HG02938 (cell line): ENCODE data around the gene EXOSC5.
"Not testable (repeated sequence)": the region's sequence is repeated elsewhere in the genome, so short reads cannot be mapped to it uniquely, and the experiment has no call there.

Experiments used
- ATAC-seq: cut with Tn5 transposase; IDR thresholded peaks from one replicate; pipeline ENCODE4 v1.9.1; 2021; ENCODE audit warnings: mild to moderate bottlenecking, moderate library complexity; ENCODE audit not compliant: unreplicated experiment

EXOSC5 gene

GRCh38 chr19:41408846-41409245 lies 11.7 kb upstream of the EXOSC5 start:
- ATAC-seq = not testable (repeated sequence)

- no peak for ATAC-seq
These were observed 11.1 kb upstream of the EXOSC5 start for GRCh38 chr19:41408256-41408655.

- no peak for ATAC-seq
These were observed 10.1 kb upstream of the EXOSC5 start for GRCh38 chr19:41407271-41407670.

- no peak for ATAC-seq
These were observed 8.6 kb upstream of the EXOSC5 start for GRCh38 chr19:41405776-41406175.

GRCh38 chr19:41403181-41403970 lies 6.2 kb upstream of the EXOSC5 start:
- no peak for ATAC-seq

GRCh38 chr19:41402010-41402409 lies 4.9 kb upstream of the EXOSC5 start:
- no peak for ATAC-seq

- no peak for ATAC-seq
These were observed 4.3 kb upstream of the EXOSC5 start for GRCh38 chr19:41401483-41401882.

- no peak for ATAC-seq
These were observed 2.4 kb upstream of the EXOSC5 start for GRCh38 chr19:41399525-41399924.

GRCh38 chr19:41399091-41399490 lies 1.9 kb upstream of the EXOSC5 start:
- no peak for ATAC-seq

- no peak for ATAC-seq
These were observed 1.4 kb upstream of the EXOSC5 start for GRCh38 chr19:41398598-41398997.

GRCh38 chr19:41398050-41398418 lies 875 bp upstream of the EXOSC5 start:
- no peak for ATAC-seq

- no peak for ATAC-seq
These were observed 1.8 kb downstream of the EXOSC5 start for GRCh38 chr19:41395355-41395754.

GRCh38 chr19:41392775-41393174 lies 4.4 kb downstream of the EXOSC5 start:
- no peak for ATAC-seq

- no peak for ATAC-seq
These were observed 5.5 kb downstream of the EXOSC5 start for GRCh38 chr19:41391618-41392017.

GRCh38 chr19:41386442-41386841 lies 10.7 kb downstream of the EXOSC5 start:
- ATAC-seq = no peak

GRCh38 chr19:41384351-41384750 lies 12.8 kb downstream of the EXOSC5 start:
- ATAC-seq = no peak

GRCh38 chr19:41381536-41381935 lies 15.6 kb downstream of the EXOSC5 start:
- not testable (repeated sequence) for ATAC-seq

- no peak for ATAC-seq
These were observed 19.0 kb downstream of the EXOSC5 start for GRCh38 chr19:41377977-41378709.

GRCh38 chr19:41376998-41377365 lies 20.2 kb downstream of the EXOSC5 start:
- ATAC-seq = no peak

GRCh38 chr19:41376241-41376997 lies 20.7 kb downstream of the EXOSC5 start, which contains the start of gene TMEM91:
TMEM91 (plus strand) TSS chr19:41376533; CDS start chr19:41378310, 1,777 bp downstream.
- ATAC-seq = no peak

GRCh38 chr19:41373993-41374392 lies 23.2 kb downstream of the EXOSC5 start:
- ATAC-seq = no peak

- ATAC-seq = no peak
These were observed 24.7 kb downstream of the EXOSC5 start for GRCh38 chr19:41372501-41372900.
